ENCODE measurements around the gene TFAP2A.

Gene TFAP2A

DNA sequence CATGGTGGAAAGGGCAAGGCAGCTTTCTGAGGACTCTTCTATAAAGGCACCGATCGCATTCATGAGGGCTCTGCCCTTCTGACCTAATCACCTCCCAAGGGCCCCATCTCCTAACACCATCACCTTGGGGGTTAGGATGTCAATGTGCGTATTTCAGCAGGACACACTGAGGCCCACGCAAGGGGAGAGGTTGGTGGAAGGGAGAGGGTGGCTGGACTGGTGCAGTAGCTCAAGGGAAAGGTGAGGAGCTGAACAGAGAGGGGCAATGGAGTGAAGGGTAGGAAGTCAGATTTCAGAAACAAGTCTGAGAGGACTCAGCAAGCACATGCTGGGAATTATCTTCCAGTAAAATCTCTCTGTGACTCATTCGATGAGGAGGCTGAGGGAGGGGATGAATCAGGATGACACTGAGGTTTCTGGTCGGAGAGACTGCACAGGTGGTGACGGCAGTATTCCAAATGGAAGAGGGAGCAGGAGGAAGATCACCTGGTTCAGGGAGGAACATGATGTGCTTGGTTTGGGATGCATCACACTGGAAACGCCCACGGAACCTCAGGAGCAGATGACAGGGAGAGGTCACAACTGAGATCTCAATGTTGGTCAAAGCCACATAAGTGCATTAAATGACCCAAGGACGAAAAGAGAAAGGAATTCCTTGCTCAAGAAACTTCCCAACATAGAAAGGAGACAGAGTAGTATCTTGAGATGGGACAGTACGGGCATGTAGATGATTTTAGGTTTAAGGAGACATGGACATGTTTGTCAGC lies 67.1 kb downstream of the TFAP2A start:
- TF ChIP-seq, protein P1, sequence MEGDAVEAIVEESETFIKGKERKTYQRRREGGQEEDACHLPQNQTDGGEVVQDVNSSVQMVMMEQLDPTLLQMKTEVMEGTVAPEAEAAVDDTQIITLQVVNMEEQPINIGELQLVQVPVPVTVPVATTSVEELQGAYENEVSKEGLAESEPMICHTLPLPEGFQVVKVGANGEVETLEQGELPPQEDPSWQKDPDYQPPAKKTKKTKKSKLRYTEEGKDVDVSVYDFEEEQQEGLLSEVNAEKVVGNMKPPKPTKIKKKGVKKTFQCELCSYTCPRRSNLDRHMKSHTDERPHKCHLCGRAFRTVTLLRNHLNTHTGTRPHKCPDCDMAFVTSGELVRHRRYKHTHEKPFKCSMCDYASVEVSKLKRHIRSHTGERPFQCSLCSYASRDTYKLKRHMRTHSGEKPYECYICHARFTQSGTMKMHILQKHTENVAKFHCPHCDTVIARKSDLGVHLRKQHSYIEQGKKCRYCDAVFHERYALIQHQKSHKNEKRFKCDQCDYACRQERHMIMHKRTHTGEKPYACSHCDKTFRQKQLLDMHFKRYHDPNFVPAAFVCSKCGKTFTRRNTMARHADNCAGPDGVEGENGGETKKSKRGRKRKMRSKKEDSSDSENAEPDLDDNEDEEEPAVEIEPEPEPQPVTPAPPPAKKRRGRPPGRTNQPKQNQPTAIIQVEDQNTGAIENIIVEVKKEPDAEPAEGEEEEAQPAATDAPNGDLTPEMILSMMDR (conservative IDR thresholded peaks at IDR 0.05; ENCODE audit: low read depth, low read length): no peak
- H3K4me3 ChIP-seq (ENCODE audit: low read length): no peak overlapping the region
- no peak for DNase-seq (ENCODE audit: low read depth)
